Urinary bladder (tissue), 4 donors: ENCODE results near the gene CDC42BPB. TPM values are rescaled to one million over a fixed set of nuclear protein-coding genes. Genes with fewer than 3 reads are reported as not detected.
A peak's percentile ranks its signal among the peaks of the same experiment; 100 is the strongest.
"Not testable (repeated sequence)": the region's sequence is repeated elsewhere in the genome, so short reads cannot be mapped to it uniquely, and the experiment has no call there.

Source experiments
- DNase-seq: peaks from one replicate; pipeline ENCODE4 v3.0.0-alpha.2; 2015; ENCODE audit errors: extremely low spot score
- H3K27ac ChIP-seq: one replicate; pipeline ENCODE4 v1.5.1; 2013; ENCODE audit warnings: low read depth, mild to moderate bottlenecking, moderate library complexity
- H3K36me3 ChIP-seq: one replicate; pipeline ENCODE4 v1.6.1; 2013; ENCODE audit warnings: mild to moderate bottlenecking, moderate library complexity; ENCODE audit not compliant: insufficient read depth
- H3K4me1 ChIP-seq: one replicate; pipeline ENCODE4 v1.6.1; 2013; ENCODE audit warnings: mild to moderate bottlenecking, moderate library complexity; ENCODE audit not compliant: insufficient read depth
- H3K4me3 ChIP-seq: one replicate; pipeline ENCODE4 v1.5.1; 2013; ENCODE audit warnings: low read depth, low read length
- WGBS: extraction: QIAGEN DNeasy Blood & Tissue Kit; methylation state at CpG from one replicate; pipeline ENCODE4 v1.1.7; 2013; 5-methylcytosine and 5-hydroxymethylcytosine counted together
- polyA plus RNA-seq: library from polyadenylated mRNA; stranded (reverse); fragments of 200-250 nt; gene quantifications from one replicate; pipeline ENCODE4 v1.2.3, GENCODE V29; 2013
- total RNA-seq: library from RNA; depleted of rRNA; stranded (reverse); fragments of >200 nt; gene quantifications from one replicate; pipeline ENCODE4 v1.2.3, GENCODE V29; 2014
- donor health status: healthy with polysubstance abuse.
- donor health status: healthy.

Gene CDC42BPB
- total and polyA plus RNA-seq, 2 donors, result 68.9 to 74.4 TPM

DNA sequence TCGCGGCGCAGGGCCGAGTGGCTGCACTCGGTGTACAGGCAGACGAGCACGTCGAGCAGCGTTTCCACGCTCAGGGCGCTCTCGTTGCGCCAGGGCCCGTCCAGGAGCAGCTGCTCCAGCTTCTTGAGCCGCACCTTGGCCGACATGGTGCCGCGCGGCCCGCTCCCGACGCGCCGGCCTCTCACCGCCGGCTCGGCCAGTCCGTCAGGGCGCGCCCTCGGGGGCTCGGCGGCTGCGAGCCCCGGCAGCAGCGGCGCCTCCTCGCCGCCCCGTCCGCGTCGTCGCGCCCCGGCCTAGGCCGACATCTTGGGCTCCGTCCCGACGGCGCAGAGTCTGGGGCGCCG is 349 bp downstream of the CDC42BPB start:
- under 1% methylated on average over 53 of the region's 53 CpGs for WGBS
- Histone ChIP-seq H3K36me3 (no peaks in the 10 kb centered on the region), H3K4me1 (peaks cover 1% of the 10 kb centered on the region), H3K27ac (peak overlapping the region; percentile 90), H3K4me3 (peak overlapping the region; percentile 98)
- DNase-seq, result no peak

- Histone ChIP-seq H3K36me3 (no peaks in the 10 kb centered on the region), H3K27ac (peak overlapping the region; percentile 90), H3K4me1 (peaks cover 1% of the 10 kb centered on the region), H3K4me3 (peak overlapping the region; percentile 98)
- WGBS, result 1% methylated on average over 50 of the region's 50 CpGs
- no peak for DNase-seq
These were observed 874 bp downstream of the CDC42BPB start for GRCh38 chr14:103056322-103057027.

DNA sequence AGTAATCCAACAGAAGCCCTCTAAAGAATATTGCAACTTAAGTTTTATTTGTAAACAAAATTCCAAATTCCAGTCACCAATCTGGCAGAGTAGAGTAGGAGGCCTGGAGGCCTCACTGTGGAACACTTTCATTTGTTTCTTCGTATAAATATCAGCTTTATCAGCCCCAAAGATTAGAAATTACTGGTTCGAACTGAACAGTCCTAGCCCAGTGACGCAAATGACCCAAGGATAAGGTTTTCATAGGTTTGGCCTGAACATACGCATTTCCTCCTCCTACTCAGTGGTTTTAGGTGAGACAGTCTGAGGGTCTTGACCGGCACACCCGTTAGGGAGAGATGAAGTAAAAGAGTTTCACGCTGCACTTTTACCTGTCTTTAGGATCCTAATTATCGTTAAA is 1.7 kb downstream of the CDC42BPB start:
- DNase-seq, result no peak
- WGBS, result 54% methylated on average over 8 of the region's 8 CpGs
- H3K36me3 ChIP-seq, result no peaks in the 10 kb centered on the region
- no peak overlapping the region for H3K27ac ChIP-seq
- no peak overlapping the region for H3K4me3 ChIP-seq
- peaks cover 1% of the 10 kb centered on the region for H3K4me1 ChIP-seq

DNA sequence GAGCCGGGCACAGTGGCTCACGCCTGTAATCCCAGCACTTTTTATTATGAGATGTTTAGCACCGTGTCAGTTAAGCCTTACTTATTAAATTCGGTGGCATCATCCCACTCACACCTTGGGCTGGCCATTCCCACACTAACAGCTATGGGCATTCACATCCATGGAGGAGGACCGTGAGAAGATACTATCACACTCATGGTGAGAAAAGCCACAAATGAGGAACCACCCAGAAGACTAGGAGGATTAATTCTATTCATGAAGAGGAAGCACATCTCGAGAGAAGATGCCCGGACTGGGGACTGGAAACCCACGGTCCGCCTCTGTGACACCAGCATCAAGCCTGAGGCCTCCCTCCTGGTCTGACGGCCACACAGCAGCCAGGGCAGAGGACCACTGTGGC is 4.9 kb downstream of the CDC42BPB start:
- WGBS, result 84% methylated on average over 10 of the region's 10 CpGs
- DNase-seq, result no peak
- no peaks in the 10 kb centered on the region for H3K4me1 ChIP-seq

DNA sequence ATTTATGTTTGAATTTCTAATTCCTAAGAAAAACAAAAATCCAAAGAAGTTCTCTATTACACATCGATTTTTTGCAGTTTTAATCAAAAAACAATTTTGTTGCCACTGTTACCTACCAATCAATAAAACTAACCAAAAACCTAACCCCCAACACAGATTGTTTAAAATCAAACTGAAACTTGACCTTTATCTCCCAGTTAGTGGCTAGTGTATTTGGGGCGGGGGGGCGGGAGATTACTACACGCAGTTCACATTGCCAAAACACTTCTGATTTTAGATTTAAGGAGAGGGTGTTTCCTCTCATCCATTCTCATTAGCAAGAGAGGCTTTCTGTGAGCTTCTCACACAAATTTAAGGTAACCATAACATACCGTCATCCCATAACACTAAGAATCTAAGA is 6.4 kb downstream of the CDC42BPB start:
- H3K36me3 ChIP-seq, result no peaks in the 10 kb centered on the region
- WGBS, result 77% methylated on average over 5 of the region's 5 CpGs
- H3K4me3 ChIP-seq, result no peak overlapping the region
- H3K27ac ChIP-seq, result no peak overlapping the region
- H3K4me1 ChIP-seq, result no peaks in the 10 kb centered on the region
- DNase-seq, result no peak

More for the DNA sequence above, 4.9 kb downstream of the CDC42BPB start:
- Histone ChIP-seq H3K27ac (no peak overlapping the region), H3K4me3 (no peak overlapping the region), H3K36me3 (no peaks in the 10 kb centered on the region)

DNA sequence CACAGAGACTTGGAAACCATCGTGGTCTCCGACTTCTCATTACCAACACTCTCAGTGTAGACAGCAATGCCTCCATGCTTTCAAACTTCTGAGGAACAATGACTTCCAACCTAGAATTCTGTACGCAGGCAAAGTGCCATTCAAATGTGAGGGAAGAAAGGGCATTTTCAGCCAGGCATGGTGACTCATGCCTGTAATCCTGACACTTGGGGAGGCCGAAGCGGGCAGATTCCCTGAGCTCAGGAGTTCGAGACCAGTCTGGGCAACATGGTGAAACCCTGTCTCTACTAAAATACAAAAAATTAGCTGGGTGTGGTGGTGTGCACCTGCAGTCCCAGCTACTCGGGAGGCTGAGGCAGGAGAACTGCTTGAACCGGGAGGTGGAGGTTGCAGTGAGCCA is 9.9 kb downstream of the CDC42BPB start:
- H3K4me1 ChIP-seq, DNase-seq, H3K27ac ChIP-seq, H3K36me3 ChIP-seq, H3K4me3 ChIP-seq: not testable (repeated sequence)
- 97% methylated on average over 8 of the region's 8 CpGs for WGBS

DNA sequence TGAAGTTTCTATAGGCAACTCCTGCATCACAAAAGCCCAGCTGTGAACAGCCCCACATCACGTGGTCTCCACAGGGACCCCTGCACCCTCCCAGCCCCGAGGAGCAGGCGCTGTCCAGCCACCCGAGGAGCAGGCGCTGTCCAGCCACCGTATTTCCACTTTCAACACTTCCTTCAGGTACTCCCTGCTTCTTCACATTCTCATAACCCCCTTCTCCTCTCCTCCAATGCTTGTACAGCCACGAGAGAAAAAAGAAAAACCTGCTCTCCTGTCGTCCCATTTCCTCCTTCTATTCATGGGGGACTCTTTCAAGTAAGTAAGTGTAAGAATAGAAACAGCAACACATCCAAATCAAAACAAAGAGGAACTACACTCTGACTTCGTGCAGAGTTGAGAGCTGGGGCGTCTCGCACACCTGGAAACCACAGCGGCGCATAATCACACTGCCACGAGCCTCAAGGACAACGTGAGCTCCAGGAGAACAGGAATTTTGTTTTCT is 11.9 kb downstream of the CDC42BPB start:
- Histone ChIP-seq H3K4me3 (no peak overlapping the region), H3K4me1 (no peaks in the 10 kb centered on the region), H3K36me3 (no peaks in the 10 kb centered on the region), H3K27ac (no peak overlapping the region)
- WGBS, result 58% methylated on average over 15 of the region's 15 CpGs
- DNase-seq, result no peak

- Histone ChIP-seq H3K27ac (no peak overlapping the region), H3K4me1 (no peaks in the 10 kb centered on the region), H3K36me3 (no peaks in the 10 kb centered on the region), H3K4me3 (no peak overlapping the region)
- 90% methylated on average over 8 of the region's 8 CpGs for WGBS
- DNase-seq, result no peak
These were observed 13.9 kb downstream of the CDC42BPB start for GRCh38 chr14:103043257-103044015.

DNA sequence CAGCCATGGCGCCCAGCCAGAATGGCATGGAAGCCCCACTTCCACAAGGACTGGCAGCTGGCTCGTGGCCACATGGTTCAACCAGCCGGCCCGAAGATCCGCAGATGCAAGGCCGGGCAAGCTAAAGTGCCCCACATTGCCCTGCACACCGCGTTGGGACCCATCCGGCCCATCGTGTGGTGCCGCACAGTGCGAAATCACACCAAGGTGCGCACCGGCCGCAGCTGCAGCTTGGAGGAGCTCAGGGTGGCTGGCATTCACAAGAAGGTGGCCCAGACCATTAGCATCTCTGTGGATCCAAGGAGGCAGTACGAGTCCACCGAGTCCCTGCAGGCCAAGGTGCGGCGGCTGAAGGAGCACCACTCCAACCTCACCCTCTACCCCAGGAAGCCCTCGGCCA is 15.9 kb downstream of the CDC42BPB start:
- no peak overlapping the region for H3K4me3 ChIP-seq
- no peak for DNase-seq
- WGBS, result 97% methylated on average over 20 of the region's 20 CpGs
- H3K4me1 ChIP-seq, result no peaks in the 10 kb centered on the region
- H3K36me3 ChIP-seq, result no peaks in the 10 kb centered on the region
- no peak overlapping the region for H3K27ac ChIP-seq

DNA sequence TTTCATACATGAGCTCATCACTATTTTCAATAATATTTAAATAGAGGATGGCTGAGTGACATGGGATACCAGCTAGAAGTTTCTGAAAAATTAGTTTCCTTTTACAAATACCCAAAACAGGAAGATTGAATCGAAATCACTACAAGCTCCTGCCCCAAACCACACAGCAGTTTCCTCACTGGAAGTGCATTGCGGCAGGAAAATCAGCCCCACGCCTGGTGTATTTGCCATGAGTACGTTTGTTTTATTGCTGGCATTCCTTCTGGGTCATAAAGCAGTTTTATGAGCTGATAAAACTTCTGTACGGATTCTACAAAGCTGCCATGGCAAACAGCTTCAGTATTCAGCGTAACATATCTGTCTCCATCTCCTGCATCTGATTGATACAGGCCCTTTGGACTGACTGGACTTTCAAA is 23.7 kb downstream of the CDC42BPB start:
- no peak overlapping the region for H3K4me3 ChIP-seq
- WGBS, result 21% methylated on average over 6 of the region's 6 CpGs
- H3K27ac ChIP-seq, result no peak overlapping the region
- no peaks in the 10 kb centered on the region for H3K36me3 ChIP-seq
- DNase-seq, result no peak
- H3K4me1 ChIP-seq, result peaks cover 3% of the 10 kb centered on the region

- 88% methylated on average over 9 of the region's 9 CpGs for WGBS
- no peak for DNase-seq
- no peak overlapping the region for H3K4me3 ChIP-seq
- H3K4me1 ChIP-seq, result peaks cover 3% of the 10 kb centered on the region
- H3K27ac ChIP-seq, result no peak overlapping the region
- H3K36me3 ChIP-seq, result no peaks in the 10 kb centered on the region
These were observed 25.4 kb downstream of the CDC42BPB start for GRCh38 chr14:103031956-103032355.

DNA sequence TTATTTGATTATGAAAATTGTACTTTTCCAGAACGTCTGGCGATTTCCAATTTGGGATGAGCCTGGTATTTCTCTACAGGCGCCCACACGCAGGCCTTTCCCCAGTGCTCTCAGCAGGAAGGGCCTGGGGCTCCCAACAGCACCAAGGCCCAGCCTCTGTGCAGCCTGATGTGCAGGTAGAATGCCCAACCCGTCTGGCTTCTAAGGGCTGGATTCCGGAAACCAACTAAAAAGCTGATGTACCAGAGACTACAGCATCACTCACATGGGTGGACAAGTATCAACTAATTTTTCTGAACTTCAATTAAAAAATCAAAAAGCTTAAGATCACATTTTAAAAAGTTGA is 25.8 kb downstream of the CDC42BPB start:
- H3K4me1 ChIP-seq, result peaks cover 3% of the 10 kb centered on the region
- 40% methylated on average over 6 of the region's 6 CpGs for WGBS
- no peak overlapping the region for H3K4me3 ChIP-seq
- H3K36me3 ChIP-seq, result no peaks in the 10 kb centered on the region
- no peak for DNase-seq
- H3K27ac ChIP-seq, result no peak overlapping the region

DNA sequence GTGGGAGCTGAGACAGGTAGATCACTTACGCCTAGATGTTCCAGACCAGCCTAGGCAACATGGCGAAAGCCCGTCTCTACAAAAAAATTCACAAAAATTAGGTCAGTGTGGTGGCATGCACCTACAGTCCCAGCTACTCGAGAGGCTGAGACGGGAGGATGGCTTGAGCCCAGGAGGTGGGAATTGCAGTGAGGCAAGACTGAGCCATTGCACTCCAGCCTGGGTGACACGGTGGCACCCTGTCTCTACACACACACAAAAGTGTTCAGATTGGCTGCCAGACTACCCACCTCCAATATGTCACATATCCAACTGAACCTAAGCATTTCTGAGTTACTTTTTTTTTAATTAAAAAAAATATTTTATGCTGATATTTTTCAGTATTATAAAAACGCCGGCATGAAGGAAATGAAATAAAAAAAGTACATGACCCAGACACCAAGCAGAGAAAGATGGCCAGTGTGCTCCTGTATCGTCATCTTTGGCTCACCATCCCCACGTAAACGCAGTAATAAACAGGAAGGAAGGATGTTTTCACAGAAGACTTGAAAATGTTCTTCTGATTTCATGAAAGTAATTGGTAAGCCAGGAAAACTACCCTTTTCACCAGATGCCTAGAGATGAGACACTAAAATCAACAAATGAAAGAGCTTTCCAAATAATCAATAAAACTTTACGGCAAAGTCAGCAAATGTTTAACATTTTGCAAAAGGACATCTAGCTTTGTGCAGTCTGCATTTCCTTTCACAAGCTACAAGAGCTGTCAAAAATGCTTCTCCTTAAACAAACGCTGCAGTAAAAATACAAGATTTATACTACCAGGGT is 26.4 kb downstream of the CDC42BPB start:
- Histone ChIP-seq H3K4me1 (peaks cover 3% of the 10 kb centered on the region), H3K36me3 (no peaks in the 10 kb centered on the region), H3K27ac (no peak overlapping the region), H3K4me3 (no peak overlapping the region)
- WGBS, result 54% methylated on average over 13 of the region's 13 CpGs
- no peak for DNase-seq
